NCI-H146 treated with DMSO at 0.1 percent for 48 hours (cell line): ENCODE data around the gene SLC6A7.
"Not testable (repeated sequence)": the region's sequence is repeated elsewhere in the genome, so short reads cannot be mapped to it uniquely, and the experiment has no call there.

ENCODE experiments used
- DNase-seq: peaks from one replicate; lab custom pipeline; 2025; ENCODE audit not compliant: unreplicated experiment; lab: John Stamatoyannopoulos, UW

Gene SLC6A7

DNA sequence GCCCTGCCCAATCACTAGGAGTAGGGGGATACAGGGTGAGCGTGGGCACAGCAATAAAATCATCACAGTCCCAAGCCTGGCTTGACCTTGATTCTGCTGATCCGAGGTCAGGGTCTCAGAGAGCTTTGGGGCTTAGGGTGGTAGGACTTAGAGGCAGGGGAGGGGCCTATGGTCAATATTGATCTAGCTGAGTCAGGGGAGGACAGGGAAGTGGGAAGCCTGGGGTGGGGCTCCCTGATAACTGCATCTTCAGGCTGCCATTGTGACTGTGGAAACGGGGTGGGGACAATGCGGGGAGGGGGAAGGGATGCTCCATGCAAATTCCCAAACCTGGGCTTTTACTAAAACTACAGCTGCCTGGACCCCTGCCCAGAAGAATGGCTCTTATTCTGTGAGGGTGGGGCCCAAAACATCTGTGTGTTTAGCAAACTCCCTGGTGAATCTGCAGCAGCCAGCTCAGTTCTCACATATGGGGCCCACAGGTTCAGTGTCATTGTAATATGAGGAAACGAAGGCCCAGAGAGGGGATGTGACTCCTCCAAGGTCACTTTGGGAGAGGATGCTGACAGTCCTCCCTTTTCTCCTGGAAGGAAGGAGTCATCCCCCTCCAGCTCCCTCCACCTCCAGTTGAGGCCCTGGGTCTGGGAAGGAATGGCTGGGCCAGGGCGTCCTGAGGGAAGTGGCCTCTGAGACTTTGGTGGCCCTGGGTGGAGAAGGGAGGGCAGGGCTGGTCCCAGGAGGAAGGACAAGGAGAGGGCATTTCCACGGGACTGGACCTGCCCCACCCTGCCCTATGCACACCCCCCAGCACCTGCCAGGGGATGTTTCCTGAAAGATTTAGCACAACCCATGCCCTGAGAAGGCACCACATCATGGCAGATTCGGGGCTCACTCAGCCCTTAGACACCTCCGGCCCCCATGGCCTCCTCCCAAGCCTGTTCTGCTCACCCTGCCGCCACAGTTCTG, 26.4 kb downstream of the SLC6A7 start:
- no peak for DNase-seq

DNA sequence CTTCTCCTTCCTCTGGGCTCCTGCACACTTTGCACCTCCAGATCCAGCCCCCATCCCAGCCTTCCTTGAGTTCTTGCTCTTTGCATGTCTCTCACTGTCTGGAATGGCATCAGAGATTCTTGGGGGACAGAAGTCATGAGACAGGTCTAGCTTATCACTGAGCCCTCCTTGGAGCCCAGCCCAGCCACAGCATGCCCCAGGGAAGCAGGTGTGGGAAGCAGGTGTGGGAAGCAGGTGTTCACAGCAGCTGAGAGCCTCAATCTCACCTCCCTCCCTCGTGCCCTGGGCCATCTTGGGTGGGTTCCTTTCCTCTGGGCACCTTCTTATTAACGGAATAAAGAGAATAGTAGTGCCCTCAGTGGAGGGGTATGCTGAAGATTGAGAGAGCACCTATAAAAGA, 27.2 kb downstream of the SLC6A7 start:
- DNase-seq = no peak

DNA sequence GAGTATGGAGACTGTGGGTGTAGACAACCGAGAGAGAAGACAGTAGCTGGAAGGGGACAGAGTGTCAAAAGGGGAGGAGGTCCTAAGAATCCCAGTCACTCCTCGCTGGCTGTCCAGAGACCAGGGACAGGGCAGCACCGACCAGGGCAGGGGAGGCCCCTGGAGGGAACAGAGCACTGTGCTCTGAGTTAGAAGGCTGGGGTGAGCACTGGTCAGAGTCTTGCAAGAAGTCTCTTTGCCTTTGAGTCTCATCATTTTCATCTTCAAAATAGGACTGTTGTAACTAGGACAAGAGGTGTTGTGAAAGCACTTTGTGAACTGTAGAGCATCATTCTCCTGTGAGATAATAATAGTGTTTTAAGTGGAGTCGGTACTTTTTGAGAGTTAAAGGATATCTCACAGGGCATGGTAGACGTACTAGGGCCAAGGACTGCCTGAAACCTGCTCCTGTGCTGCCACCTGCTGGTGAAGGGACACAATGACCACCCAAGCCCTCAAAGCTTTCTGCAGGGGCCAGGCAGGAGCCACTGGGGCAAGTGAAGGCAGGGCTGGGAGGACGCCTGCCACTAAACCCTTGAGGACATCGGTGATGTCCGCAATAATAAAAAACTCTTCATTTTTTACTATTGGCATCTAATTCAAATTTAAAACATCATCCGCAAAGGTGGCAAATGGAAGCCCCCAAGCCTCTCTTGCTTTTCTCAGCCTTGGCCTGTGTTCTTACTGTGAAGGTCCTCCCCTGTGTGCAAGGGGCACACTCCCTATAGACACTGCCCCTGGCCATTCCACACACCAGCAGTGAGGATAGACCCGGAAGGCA, 28.2 kb downstream of the SLC6A7 start:
- peak; percentile 58 for DNase-seq

GRCh38 chr5:150218693-150219035, 28.8 kb downstream of the SLC6A7 start:
- no peak for DNase-seq

- DNase-seq = no peak
Observed at GRCh38 chr5:150219142-150219541, 29.3 kb downstream of the SLC6A7 start.

- DNase-seq = no peak
Observed at GRCh38 chr5:150219861-150220260, 30.0 kb downstream of the SLC6A7 start.

DNA sequence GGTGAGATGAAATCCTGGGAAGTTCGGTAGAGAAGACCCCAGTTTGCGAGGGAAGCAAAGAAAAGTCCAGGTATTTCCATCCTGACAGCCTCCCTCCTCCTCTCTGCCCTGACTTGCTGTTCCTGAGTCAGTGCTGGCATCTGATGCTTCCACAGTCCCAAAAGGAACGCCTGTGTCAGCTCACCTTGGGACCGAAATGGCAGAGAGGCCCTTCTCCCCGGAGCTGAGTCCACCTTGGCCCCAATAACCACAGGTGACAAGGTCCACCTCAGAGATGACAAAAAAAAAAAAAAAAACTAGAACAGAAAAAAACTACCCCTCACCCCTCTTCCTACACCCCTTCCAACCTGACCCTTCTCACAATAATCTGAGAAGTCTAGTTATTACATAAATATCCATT, 31.6 kb downstream of the SLC6A7 start:
- no peak for DNase-seq

GRCh38 chr5:150222906-150223305, 33.0 kb downstream of the SLC6A7 start:
- DNase-seq = no peak

DNA sequence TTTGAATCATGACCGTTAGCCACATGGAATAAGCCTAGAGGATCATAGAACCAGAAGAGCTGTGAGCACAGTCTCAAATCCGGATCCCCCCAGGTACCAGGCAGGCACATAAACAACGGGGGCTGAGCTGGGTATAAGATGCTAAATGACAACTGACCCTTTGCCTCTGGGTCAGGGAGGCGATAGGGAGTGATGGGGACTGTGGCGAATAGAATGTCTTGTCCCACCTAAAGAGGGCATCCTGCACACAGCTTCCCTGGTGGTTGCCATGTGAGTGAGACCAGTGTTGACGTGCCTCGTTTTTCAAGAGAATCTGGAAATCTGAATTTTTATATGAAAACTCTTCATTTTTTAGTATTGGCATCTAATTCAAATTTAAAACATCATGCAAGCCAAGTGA, 33.6 kb downstream of the SLC6A7 start:
- no peak for DNase-seq

DNA sequence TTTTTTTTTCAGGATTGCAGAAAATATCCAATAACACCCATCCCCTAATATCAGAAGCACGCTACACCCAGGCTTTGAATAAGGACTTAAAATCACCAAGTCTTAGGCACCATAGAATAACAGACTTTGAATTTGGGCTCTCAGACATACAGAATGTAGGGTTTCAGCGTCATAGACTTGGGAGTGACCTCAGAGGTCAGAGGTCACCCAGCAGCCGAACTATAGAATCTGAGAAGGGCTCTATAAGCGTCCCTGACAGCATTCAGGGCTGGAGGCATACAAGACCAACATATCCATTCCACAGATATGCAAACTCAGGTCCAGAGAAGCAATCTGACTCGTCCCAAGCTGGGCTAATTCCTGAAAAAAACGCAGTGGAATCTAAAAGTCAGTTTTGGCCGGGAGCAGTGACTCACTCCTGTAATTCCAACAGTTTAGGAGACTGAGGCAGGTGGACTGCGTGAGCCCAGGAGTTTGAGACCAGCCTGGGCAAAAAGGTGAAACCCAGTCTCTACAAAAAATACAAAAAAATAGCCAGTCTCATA, 34.7 kb downstream of the SLC6A7 start:
- no peak for DNase-seq

- DNase-seq = no peak
Observed at GRCh38 chr5:150227036-150227435, 37.2 kb downstream of the SLC6A7 start.

DNA sequence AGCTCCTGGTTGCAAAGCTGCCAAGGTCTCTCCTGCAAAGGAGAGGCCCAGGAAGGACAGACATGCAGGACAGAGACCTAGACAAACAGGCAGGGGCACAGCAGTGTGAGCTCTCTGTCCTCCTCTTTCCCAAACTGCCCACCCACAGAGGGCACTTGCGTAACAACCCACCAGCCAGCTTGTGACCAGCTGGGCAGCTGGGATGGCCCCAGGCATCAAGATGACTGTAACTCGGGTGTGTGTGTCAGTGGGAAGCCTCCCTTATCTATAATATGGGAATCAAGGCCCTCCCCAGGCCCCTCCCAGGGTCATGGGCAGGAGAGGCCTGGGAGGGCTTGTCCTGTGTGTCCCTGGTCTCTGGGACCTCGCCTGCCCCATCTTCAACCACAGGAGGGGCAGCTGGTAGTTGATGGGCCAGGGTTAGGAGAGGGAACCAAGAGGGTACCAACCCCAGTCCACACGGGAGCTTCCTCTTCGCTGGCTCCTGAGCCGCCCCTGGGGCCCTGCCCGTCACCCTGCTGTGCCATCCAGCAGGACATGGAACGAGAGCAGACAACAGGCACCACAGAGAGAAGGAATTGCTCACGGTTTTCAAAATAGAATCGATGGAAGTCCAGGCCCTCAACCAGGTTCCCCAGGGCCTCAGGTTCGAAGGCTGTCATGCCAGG, 37.9 kb downstream of the SLC6A7 start:
- peak; percentile 6 for DNase-seq

GRCh38 chr5:150229571-150229970, 39.7 kb downstream of the SLC6A7 start:
- DNase-seq = no peak

- no peak for DNase-seq
Observed at GRCh38 chr5:150230842-150231241, 41.0 kb downstream of the SLC6A7 start.

DNA sequence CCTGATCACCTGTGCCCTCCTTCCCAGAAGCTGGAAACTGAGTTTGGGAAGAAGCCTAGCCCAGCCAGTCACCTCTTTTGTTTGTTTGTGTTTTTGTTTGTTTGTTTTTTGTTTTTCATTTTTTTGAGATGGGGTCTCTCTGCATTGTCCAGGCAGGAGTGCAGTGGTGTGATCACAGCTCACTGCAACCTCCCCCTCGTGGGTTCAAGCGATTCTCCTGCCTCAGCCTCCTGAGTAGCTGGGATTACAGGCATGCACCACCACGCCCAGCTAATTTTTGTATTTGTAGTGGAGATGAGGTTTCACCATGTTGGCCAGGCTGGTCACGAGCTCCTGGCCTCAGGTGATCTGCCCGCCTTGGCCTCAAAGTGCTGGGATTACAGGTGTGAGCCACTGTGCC, 43.8 kb downstream of the SLC6A7 start:
- DNase-seq = not testable (repeated sequence)

- DNase-seq = no peak
Observed at GRCh38 chr5:150234576-150235499, 45.0 kb downstream of the SLC6A7 start.

- DNase-seq = no peak
Observed at GRCh38 chr5:150235500-150235854, 45.6 kb downstream of the SLC6A7 start.

- no peak for DNase-seq
Observed at GRCh38 chr5:150236313-150236712, 46.5 kb downstream of the SLC6A7 start.

DNA sequence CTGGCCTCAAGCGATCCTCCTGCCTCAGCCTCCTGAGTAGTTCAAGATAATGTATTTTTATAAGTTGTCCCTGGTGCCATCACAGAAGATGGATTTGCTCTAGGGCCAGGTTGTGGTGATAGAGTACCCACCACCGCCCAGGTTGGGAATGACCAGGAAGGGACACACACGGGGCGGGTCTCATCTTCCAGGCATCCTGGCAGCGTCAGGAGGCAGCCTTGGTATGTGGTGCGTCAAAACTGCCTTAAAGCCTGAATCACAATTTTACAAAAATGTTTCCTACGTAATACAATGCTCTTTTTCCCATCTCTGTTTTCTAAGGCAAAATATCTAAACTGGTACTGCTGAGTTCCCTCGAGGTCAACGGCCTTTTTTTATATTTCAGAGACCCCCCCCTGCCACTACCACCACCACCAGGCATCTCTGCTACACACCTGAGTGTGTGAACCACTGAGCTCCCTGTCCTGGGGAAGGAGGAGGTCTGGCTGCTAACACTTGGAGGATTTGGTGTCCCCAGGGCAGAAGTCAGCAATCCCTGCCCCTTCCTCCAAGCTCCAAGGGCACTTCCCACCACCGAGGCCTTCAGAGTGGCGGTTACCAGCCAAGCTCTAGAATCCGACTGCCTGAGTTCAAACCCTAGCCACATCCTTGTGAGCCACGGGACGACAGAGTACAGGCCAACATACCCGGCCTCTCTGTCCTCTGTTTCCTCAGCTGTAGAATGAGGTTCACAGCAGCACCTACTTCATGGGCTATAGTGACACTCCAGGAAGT, 47.3 kb downstream of the SLC6A7 start:
- no peak for DNase-seq

DNA sequence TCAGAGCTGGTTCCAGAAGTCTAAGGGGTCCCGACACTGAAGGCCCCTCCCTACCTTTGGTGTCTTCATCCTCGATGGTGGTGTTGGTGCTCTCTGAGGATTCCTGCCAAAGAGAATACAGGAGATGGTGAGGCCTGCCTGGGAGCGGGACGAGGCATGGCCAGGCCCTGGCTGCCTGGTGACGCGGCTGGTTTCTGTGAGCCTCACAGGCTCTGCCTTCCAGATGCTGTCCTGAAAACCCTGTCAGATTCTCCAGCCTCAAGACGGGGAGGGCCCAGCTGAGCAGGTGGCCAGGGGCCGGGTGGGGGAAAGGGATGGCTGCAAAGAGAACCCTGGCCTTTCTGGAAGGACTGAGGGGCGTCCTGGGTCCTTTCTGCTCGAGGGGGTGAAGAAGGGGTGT, 48.8 kb downstream of the SLC6A7 start:
- no peak for DNase-seq
